C4-2B (cell line): ENCODE measurements around the gene CCDC85C.

Experiments used
- H3K27ac ChIP-seq: fragments of 450-650 bp; 2 replicates; pipeline ENCODE4 v1.5.1; 2017
- CTCF ChIP-seq: fragments of 450-650 bp; conservative IDR thresholded peaks from 2 replicates; pipeline ENCODE4 v1.5.1; 2017; ENCODE audit warnings: mild to moderate bottlenecking
- ZFX ChIP-seq: fragments of 450-650 bp; IDR thresholded peaks from 2 replicates; pipeline ENCODE4 v1.6.1; 2017

Gene CCDC85C

GRCh38 chr14:99516156-99516870 is 87.7 kb downstream of the CCDC85C start:
- H3K27ac ChIP-seq: no peak overlapping the region
- no peak for TF ChIP-seq CTCF
- TF ChIP-seq ZFX: no peak

GRCh38 chr14:99515301-99516155 is 88.5 kb downstream of the CCDC85C start:
- TF ChIP-seq ZFX (no peak), CTCF (no peak)
- H3K27ac ChIP-seq: no peak overlapping the region

- H3K27ac ChIP-seq: no peak overlapping the region
- TF ChIP-seq ZFX (no peak), CTCF (no peak)
These were observed 89.3 kb downstream of the CCDC85C start for GRCh38 chr14:99514552-99515300.

GRCh38 chr14:99513946-99514551 is 90.0 kb downstream of the CCDC85C start:
- no peak overlapping the region for H3K27ac ChIP-seq
- TF ChIP-seq CTCF (no peak), ZFX (no peak)

GRCh38 chr14:99513183-99513694 is 90.8 kb downstream of the CCDC85C start:
- TF ChIP-seq CTCF (no peak), ZFX (no peak)
- H3K27ac ChIP-seq: no peak overlapping the region

GRCh38 chr14:99512571-99513182 is 91.3 kb downstream of the CCDC85C start:
- H3K27ac ChIP-seq: no peak overlapping the region
- TF ChIP-seq CTCF (no peak), ZFX (no peak)
